K562 (cell line): ENCODE measurements around the gene KLHL35. TPM values are rescaled to one million over a fixed set of nuclear protein-coding genes. Genes with fewer than 3 reads are reported as not detected.

Experiments used
- AFF1 ChIP-seq, 2 experiments: fragments of 450-650 bp; IDR thresholded peaks; 2 replicates each; pipeline ENCODE4 v1.6.1; 2018; ENCODE audit warnings: mild to moderate bottlenecking in 2 of 2, low read depth in 1 of 2; ENCODE audit not compliant: partially characterized antibody in 2 of 2
- BRCA1 ChIP-seq, 2 experiments: fragments of 450-650 bp in 1 of 2; sonication (generic) in 1 of 2; formaldehyde crosslinking in 1 of 2; IDR thresholded peaks; 2 replicates each; pipeline versions ENCODE4 v1.5.0 to v1.6.1; 2017 to 2020; ENCODE audit warnings: mild to moderate bottlenecking in 1 of 2, missing genetic modification reagents in 1 of 2
- GTF2A2 ChIP-seq: IDR thresholded peaks from 2 replicates; pipeline ENCODE4 v1.6.1; 2016; ENCODE audit warnings: mild to moderate bottlenecking, missing genetic modification characterization, missing compliant biosample characterization
- GTF2E2 ChIP-seq: fragments of 200-800 bp; sonication (Bioruptor generic); IDR thresholded peaks from 2 replicates; pipeline ENCODE4 v1.6.1; 2016; ENCODE audit warnings: missing genetic modification characterization, missing compliant biosample characterization
- JUND ChIP-seq, 2 experiments: IDR thresholded peaks; 2 replicates in 1 of 2; 3 replicates in 1 of 2; pipeline ENCODE4 v1.6.1; 2011; ENCODE audit warnings: borderline replicate concordance in 2 of 2, low read depth in 2 of 2, low read length in 2 of 2, improper control_type of control experiment in 1 of 2, missing biosample characterization in 1 of 2, missing genetic modification characterization in 1 of 2, missing genetic modification reagents in 1 of 2
- KDM5B ChIP-seq: fragments of 200-600 bp; sonication (generic); IDR thresholded peaks from 2 replicates; pipeline ENCODE4 v1.6.1; 2012; ENCODE audit warnings: low read depth, mild to moderate bottlenecking, moderate library complexity, low read length, control low read depth, inconsistent platforms; ENCODE audit not compliant: insufficient replicate concordance
- PREB ChIP-seq: sonication (generic); formaldehyde crosslinking; IDR thresholded peaks from 2 replicates; pipeline ENCODE4 v1.8.1; 2023; ENCODE audit warnings: mild to moderate bottlenecking, missing genetic modification reagents
- SREBF2 ChIP-seq: sonication (generic); formaldehyde crosslinking; IDR thresholded peaks from 2 replicates; pipeline ENCODE4 v1.4.0; 2020; ENCODE audit warnings: mild to moderate bottlenecking, missing genetic modification reagents
- THAP12 ChIP-seq: fragments of 250-450 bp; sonication (Bioruptor Pico); IDR thresholded peaks from 2 replicates; pipeline ENCODE4 v1.9.0; 2021; ENCODE audit warnings: mild to moderate bottlenecking, inconsistent platforms
- ZBTB12 ChIP-seq: fragments of 250-450 bp; sonication (Bioruptor Pico); IDR thresholded peaks from 2 replicates; pipeline ENCODE4 v1.4.0; 2020
- ZBTB2 ChIP-seq: fragments of 450-650 bp; IDR thresholded peaks from 2 replicates; pipeline ENCODE4 v1.6.1; 2016; ENCODE audit warnings: antibody characterized with exemption
- ZNF395 ChIP-seq: fragments of 200-800 bp; sonication (Bioruptor generic); IDR thresholded peaks from 2 replicates; pipeline ENCODE4 v1.6.1; 2017; ENCODE audit warnings: missing genetic modification characterization, missing compliant biosample characterization
- polyA plus RNA-seq, 8 experiments: library from polyadenylated mRNA; depleted of rRNA in 4 of 8; stranded (reverse) in 5 of 8; unstranded in 3 of 8; fragments of >200 nt; fragmentation: Nextera tagmentation in 2 of 8; fragmentation: Illumina TruSeq in 1 of 8; extraction: Ambion mirVana in 2 of 8; extraction: Trizol in 1 of 8; gene quantifications; 2 replicates each; pipeline versions ENCODE4 v1.2.1 to v1.2.3, GENCODE V29; 2011 to 2014; ENCODE audit warnings: inconsistent platforms in 1 of 8, missing spikeins in 1 of 8
- total RNA-seq, 7 experiments: library from RNA; depleted of rRNA in 6 of 7; stranded (reverse); fragments of >200 nt in 6 of 7; fragmentation: Illumina TruSeq in 2 of 7; extraction: Trizol in 2 of 7; gene quantifications; 2 replicates each; pipeline versions ENCODE4 v1.2.1 to v1.2.3, GENCODE V29; 2011 to 2021; ENCODE audit warnings: low replicate concordance in 1 of 7

The KLHL35 gene
- total and polyA plus RNA-seq, 9 of the 15 experiments (the other 6 are each of a cell fraction or from before 2014, with no cell fraction given): not detected

- TF ChIP-seq AFF1 (IDR thresholded peaks at IDR 0.05; ENCODE audit: low read depth in 1 of 2, partially characterized antibody in 2 of 2) (peak; percentile 45 to 84), THAP12 (CRISPR knock-in tag) (peak; percentile 77; the same call in 1 of the 2 replicates), GTF2A2 (tag) (peak; percentile 86), ZNF395 (CRISPR knock-in tag) (peak; percentile 62; the same call in 1 of the 2 replicates), BRCA1 (IDR thresholded peaks at IDR 0.05) (no peak), BRCA1 (CRISPR knock-in tag; IDR thresholded peaks at IDR 0.05) (no peak), GTF2E2 (tag) (peak; percentile 97), PREB (CRISPR knock-in tag) (peak; percentile 99), JUND (IDR thresholded peaks at IDR 0.05; ENCODE audit: borderline replicate concordance, low read depth, low read length) (peak; percentile 43; the same call in 1 of the 2 replicates), JUND (tag; IDR thresholded peaks at IDR 0.05; ENCODE audit: borderline replicate concordance, low read depth, low read length) (no peak; the same call in 2 of the 3 replicates), ZBTB12 (peak; percentile 89), ZBTB2 (peak; percentile 97), SREBF2 (CRISPR knock-in tag) (0 out of 2 replicates have a peak, but pooled peaks have one; percentile 64), KDM5B (peak; percentile 99)
Measured at GRCh38 chr11:75399344-75400145, 33.5 kb downstream of the KLHL35 start, which contains the start of gene RPS3 (continued).
